ENCODE results near the gene PDSS1.
"Not testable (repeated sequence)": the region's sequence is repeated elsewhere in the genome, so short reads cannot be mapped to it uniquely, and the experiment has no call there.

Gene PDSS1

GRCh38 chr10:26770069-26770468 lies 72.6 kb downstream of the PDSS1 start:
- no peaks in the 10 kb centered on the region for H3K36me3 ChIP-seq (ENCODE audit: control insufficient read depth, insufficient read depth, low read length)
- no peak overlapping the region for H3K4me3 ChIP-seq (ENCODE audit: low read length)
- WGBS (ENCODE audit: insufficient coverage, insufficient read length) = no CpG with 5 or more reads among the region's 4 CpGs
- H3K4me1 ChIP-seq (ENCODE audit: control insufficient read depth, insufficient read depth, low read length) = no peaks in the 10 kb centered on the region
- DNase-seq (ENCODE audit: low read depth, low spot score) = no peak
- H3K27ac ChIP-seq (ENCODE audit: low read length) = no peak overlapping the region
- H3K9me3 ChIP-seq (ENCODE audit: control insufficient read depth, insufficient read depth, low read length) = no peaks in the 10 kb centered on the region
- H3K27me3 ChIP-seq (ENCODE audit: control insufficient read depth, insufficient read depth, low read length) = no peaks in the 10 kb centered on the region

- no peaks in the 10 kb centered on the region for H3K9me3 ChIP-seq (ENCODE audit: control insufficient read depth, insufficient read depth, low read length)
- H3K27ac ChIP-seq (ENCODE audit: low read length) = no peak overlapping the region
- no peaks in the 10 kb centered on the region for H3K27me3 ChIP-seq (ENCODE audit: control insufficient read depth, insufficient read depth, low read length)
- no peaks in the 10 kb centered on the region for H3K4me1 ChIP-seq (ENCODE audit: control insufficient read depth, insufficient read depth, low read length)
- no peaks in the 10 kb centered on the region for H3K36me3 ChIP-seq (ENCODE audit: control insufficient read depth, insufficient read depth, low read length)
- no peak overlapping the region for H3K4me3 ChIP-seq (ENCODE audit: low read length)
- no peak for DNase-seq (ENCODE audit: low read depth, low spot score)
- no CpG with 5 or more reads among the region's 2 CpGs for WGBS (ENCODE audit: insufficient coverage, insufficient read length)
These were observed 76.1 kb downstream of the PDSS1 start for GRCh38 chr10:26773633-26774032.

- Histone ChIP-seq H3K9me3 (ENCODE audit: control insufficient read depth, insufficient read depth, low read length) (no peaks in the 10 kb centered on the region), H3K4me1 (ENCODE audit: control insufficient read depth, insufficient read depth, low read length) (peaks cover 7% of the 10 kb centered on the region; the same call in 1 of the 2 replicates), H3K27me3 (ENCODE audit: control insufficient read depth, insufficient read depth, low read length) (no peaks in the 10 kb centered on the region), H3K36me3 (ENCODE audit: control insufficient read depth, insufficient read depth, low read length) (no peaks in the 10 kb centered on the region), H3K4me3 (ENCODE audit: low read length) (no peak overlapping the region), H3K27ac (ENCODE audit: low read length) (no peak overlapping the region)
- no CpG with 5 or more reads among the region's 1 CpG for WGBS (ENCODE audit: insufficient coverage, insufficient read length)
- no peak for DNase-seq (ENCODE audit: low read depth, low spot score)
These were observed 78.8 kb downstream of the PDSS1 start for GRCh38 chr10:26776258-26776657.

- no peak for DNase-seq (ENCODE audit: low read depth, low spot score)
- Histone ChIP-seq H3K4me3 (ENCODE audit: low read length) (no peak overlapping the region), H3K9me3 (ENCODE audit: control insufficient read depth, insufficient read depth, low read length) (no peaks in the 10 kb centered on the region), H3K27ac (ENCODE audit: low read length) (no peak overlapping the region), H3K36me3 (ENCODE audit: control insufficient read depth, insufficient read depth, low read length) (no peaks in the 10 kb centered on the region), H3K4me1 (ENCODE audit: control insufficient read depth, insufficient read depth, low read length) (peaks cover 8% of the 10 kb centered on the region; the same call in 1 of the 2 replicates), H3K27me3 (ENCODE audit: control insufficient read depth, insufficient read depth, low read length) (no peaks in the 10 kb centered on the region)
- no CpG with 5 or more reads among the region's 2 CpGs for WGBS (ENCODE audit: insufficient coverage, insufficient read length)
These were observed 80.2 kb downstream of the PDSS1 start for GRCh38 chr10:26777686-26778085.

- peaks cover 8% of the 10 kb centered on the region; the same call in 1 of the 2 replicates for H3K4me1 ChIP-seq (ENCODE audit: control insufficient read depth, insufficient read depth, low read length)
- no peaks in the 10 kb centered on the region for H3K9me3 ChIP-seq (ENCODE audit: control insufficient read depth, insufficient read depth, low read length)
- no peak for DNase-seq (ENCODE audit: low read depth, low spot score)
- H3K27me3 ChIP-seq (ENCODE audit: control insufficient read depth, insufficient read depth, low read length) = no peaks in the 10 kb centered on the region
- no CpG with 5 or more reads among the region's 4 CpGs for WGBS (ENCODE audit: insufficient coverage, insufficient read length)
- H3K4me3 ChIP-seq (ENCODE audit: low read length) = no peak overlapping the region
- H3K27ac ChIP-seq (ENCODE audit: low read length) = no peak overlapping the region
- H3K36me3 ChIP-seq (ENCODE audit: control insufficient read depth, insufficient read depth, low read length) = no peaks in the 10 kb centered on the region
These were observed 81.8 kb downstream of the PDSS1 start for GRCh38 chr10:26779176-26779860.

- H3K27me3 ChIP-seq (ENCODE audit: control insufficient read depth, insufficient read depth, low read length) = no peaks in the 10 kb centered on the region
- no CpG with 5 or more reads among the region's 8 CpGs for WGBS (ENCODE audit: insufficient coverage, insufficient read length)
- no peak for DNase-seq (ENCODE audit: low read depth, low spot score)
- no peak overlapping the region for H3K27ac ChIP-seq (ENCODE audit: low read length)
- no peak overlapping the region for H3K4me3 ChIP-seq (ENCODE audit: low read length)
- peaks cover 8% of the 10 kb centered on the region; the same call in 1 of the 2 replicates for H3K4me1 ChIP-seq (ENCODE audit: control insufficient read depth, insufficient read depth, low read length)
- H3K9me3 ChIP-seq (ENCODE audit: control insufficient read depth, insufficient read depth, low read length) = no peaks in the 10 kb centered on the region
- H3K36me3 ChIP-seq (ENCODE audit: control insufficient read depth, insufficient read depth, low read length) = no peaks in the 10 kb centered on the region
These were observed 82.7 kb downstream of the PDSS1 start for GRCh38 chr10:26780106-26780792.

GRCh38 chr10:26780793-26781601 lies 83.5 kb downstream of the PDSS1 start:
- Histone ChIP-seq H3K36me3 (ENCODE audit: control insufficient read depth, insufficient read depth, low read length) (no peaks in the 10 kb centered on the region), H3K4me3 (ENCODE audit: low read length) (no peak overlapping the region), H3K9me3 (ENCODE audit: control insufficient read depth, insufficient read depth, low read length) (no peaks in the 10 kb centered on the region), H3K27me3 (ENCODE audit: control insufficient read depth, insufficient read depth, low read length) (no peaks in the 10 kb centered on the region), H3K4me1 (ENCODE audit: control insufficient read depth, insufficient read depth, low read length) (peaks cover 8% of the 10 kb centered on the region; the same call in 1 of the 2 replicates), H3K27ac (ENCODE audit: low read length) (no peak overlapping the region)
- DNase-seq (ENCODE audit: low read depth, low spot score) = no peak
- no CpG with 5 or more reads among the region's 4 CpGs for WGBS (ENCODE audit: insufficient coverage, insufficient read length)

GRCh38 chr10:26781797-26782196 lies 84.3 kb downstream of the PDSS1 start:
- peaks cover 8% of the 10 kb centered on the region; the same call in 1 of the 2 replicates for H3K4me1 ChIP-seq (ENCODE audit: control insufficient read depth, insufficient read depth, low read length)
- no peaks in the 10 kb centered on the region for H3K27me3 ChIP-seq (ENCODE audit: control insufficient read depth, insufficient read depth, low read length)
- H3K4me3 ChIP-seq (ENCODE audit: low read length) = no peak overlapping the region
- no peak for DNase-seq (ENCODE audit: low read depth, low spot score)
- H3K36me3 ChIP-seq (ENCODE audit: control insufficient read depth, insufficient read depth, low read length) = no peaks in the 10 kb centered on the region
- no peak overlapping the region for H3K27ac ChIP-seq (ENCODE audit: low read length)
- no CpG with 5 or more reads among the region's 2 CpGs for WGBS (ENCODE audit: insufficient coverage, insufficient read length)
- H3K9me3 ChIP-seq (ENCODE audit: control insufficient read depth, insufficient read depth, low read length) = no peaks in the 10 kb centered on the region

- no peak for DNase-seq (ENCODE audit: low read depth, low spot score)
- H3K4me1 ChIP-seq (ENCODE audit: control insufficient read depth, insufficient read depth, low read length) = no peaks in the 10 kb centered on the region
- no peaks in the 10 kb centered on the region for H3K9me3 ChIP-seq (ENCODE audit: control insufficient read depth, insufficient read depth, low read length)
- H3K27ac ChIP-seq (ENCODE audit: low read length) = no peak overlapping the region
- no peaks in the 10 kb centered on the region for H3K27me3 ChIP-seq (ENCODE audit: control insufficient read depth, insufficient read depth, low read length)
- H3K36me3 ChIP-seq (ENCODE audit: control insufficient read depth, insufficient read depth, low read length) = no peaks in the 10 kb centered on the region
- H3K4me3 ChIP-seq (ENCODE audit: low read length) = no peak overlapping the region
- 100% methylated on average over 1 of the region's 3 CpGs for WGBS (ENCODE audit: insufficient coverage, insufficient read length)
These were observed 89.9 kb downstream of the PDSS1 start for GRCh38 chr10:26787362-26787761.

- not testable (repeated sequence) for H3K36me3 ChIP-seq (ENCODE audit: control insufficient read depth, insufficient read depth, low read length); H3K4me3 ChIP-seq (ENCODE audit: low read length); H3K27me3 ChIP-seq (ENCODE audit: control insufficient read depth, insufficient read depth, low read length); DNase-seq (ENCODE audit: low read depth, low spot score); H3K4me1 ChIP-seq (ENCODE audit: control insufficient read depth, insufficient read depth, low read length); H3K9me3 ChIP-seq (ENCODE audit: control insufficient read depth, insufficient read depth, low read length); H3K27ac ChIP-seq (ENCODE audit: low read length)
- no CpG with 5 or more reads among the region's 2 CpGs for WGBS (ENCODE audit: insufficient coverage, insufficient read length)
These were observed 92.3 kb downstream of the PDSS1 start for GRCh38 chr10:26789779-26790178.
